GM18499 (cell line): ENCODE results near the gene CORO2B.
"Not testable (repeated sequence)": the region's sequence is repeated elsewhere in the genome, so short reads cannot be mapped to it uniquely, and the experiment has no call there.

Source experiments
- ATAC-seq: cut with Tn5 transposase; IDR thresholded peaks from one replicate; pipeline ENCODE4 v1.9.1; 2021; ENCODE audit warnings: moderate number of reproducible peaks; ENCODE audit not compliant: insufficient read depth, unreplicated experiment

The CORO2B gene

DNA sequence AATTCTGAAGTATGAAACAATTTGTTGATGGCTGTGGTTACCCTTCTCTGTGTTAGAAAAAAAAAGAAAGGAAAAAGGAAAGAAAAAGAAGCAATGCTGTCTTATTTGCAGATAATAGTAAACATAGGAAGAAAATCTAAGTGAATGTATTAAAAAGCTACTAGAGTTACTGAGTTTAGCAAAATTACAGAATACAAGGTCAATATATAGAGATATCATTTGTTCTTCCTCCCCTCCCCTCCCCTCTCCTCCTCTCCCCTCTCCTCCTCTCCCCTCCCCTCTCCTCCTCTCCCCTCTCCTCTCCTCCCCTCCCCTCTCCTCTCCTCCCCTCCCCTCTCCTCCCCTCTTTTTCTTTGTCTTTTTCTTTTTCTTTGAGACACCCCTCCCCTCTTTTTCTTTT is 172.8 kb downstream of the CORO2B start:
- ATAC-seq = no peak

DNA sequence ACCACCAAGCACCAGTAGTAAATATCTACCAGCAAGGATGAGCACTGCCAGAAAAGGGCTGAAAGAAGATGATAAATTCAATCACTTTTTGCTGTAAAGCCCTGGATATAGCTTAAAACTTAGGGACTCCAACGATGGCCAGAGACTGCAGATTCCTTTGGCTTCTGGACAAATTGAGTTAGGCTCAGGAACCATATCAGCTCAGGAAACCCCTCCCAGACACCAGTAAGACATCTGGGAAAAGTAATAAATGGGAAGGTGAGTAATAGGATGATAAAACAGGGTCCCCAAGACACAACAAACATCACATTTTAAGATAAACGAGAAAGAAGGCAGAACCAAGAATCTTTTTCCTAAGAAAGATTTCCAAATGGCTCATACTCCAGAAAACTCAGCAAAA is 176.9 kb downstream of the CORO2B start:
- ATAC-seq = no peak

- not testable (repeated sequence) for ATAC-seq
Observed at GRCh38 chr15:68759982-68760579, 181.3 kb downstream of the CORO2B start.

GRCh38 chr15:68763063-68763462 is 184.3 kb downstream of the CORO2B start:
- ATAC-seq = no peak

DNA sequence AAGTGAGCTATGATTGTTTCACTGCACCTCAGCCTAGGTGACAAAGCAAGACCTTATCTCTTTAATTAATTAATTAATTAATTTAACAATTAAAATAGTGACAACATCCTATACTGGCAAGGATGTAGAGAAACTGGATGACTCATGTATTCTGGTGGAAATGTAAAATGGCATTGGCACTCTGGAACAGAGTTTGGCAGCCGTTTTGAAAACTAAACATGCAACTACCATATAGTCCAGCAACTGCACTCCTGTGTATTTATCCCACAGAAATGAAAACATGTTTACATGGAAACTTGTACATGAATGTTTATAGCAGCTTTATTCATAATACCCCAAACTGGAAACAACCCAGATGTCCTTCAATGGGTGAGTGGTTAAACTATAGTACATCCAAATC is 185.3 kb downstream of the CORO2B start:
- no peak for ATAC-seq

- no peak for ATAC-seq
Observed at GRCh38 chr15:68765602-68766368, 187.0 kb downstream of the CORO2B start.

DNA sequence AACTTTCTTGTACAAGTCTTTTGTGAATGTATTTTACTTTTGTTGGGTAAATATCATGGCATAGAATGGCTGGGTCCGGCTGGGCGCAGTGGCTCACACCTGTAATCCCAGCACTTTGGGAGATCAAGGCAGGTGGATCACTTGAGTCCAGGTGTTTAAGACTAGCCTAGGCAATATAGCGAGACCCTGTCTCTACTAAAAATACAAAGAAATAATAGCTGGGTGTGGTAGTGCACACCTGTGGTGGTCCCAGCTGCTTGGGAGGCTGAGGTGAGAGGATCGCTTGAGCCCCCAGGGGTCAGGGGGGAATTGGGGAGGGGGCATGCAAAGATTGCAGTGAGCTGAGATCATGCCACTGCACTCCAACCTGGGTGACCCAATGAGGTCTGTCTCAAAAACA is 189.0 kb downstream of the CORO2B start:
- no peak for ATAC-seq

- no peak for ATAC-seq
Observed at GRCh38 chr15:68768321-68768720, 189.5 kb downstream of the CORO2B start.

DNA sequence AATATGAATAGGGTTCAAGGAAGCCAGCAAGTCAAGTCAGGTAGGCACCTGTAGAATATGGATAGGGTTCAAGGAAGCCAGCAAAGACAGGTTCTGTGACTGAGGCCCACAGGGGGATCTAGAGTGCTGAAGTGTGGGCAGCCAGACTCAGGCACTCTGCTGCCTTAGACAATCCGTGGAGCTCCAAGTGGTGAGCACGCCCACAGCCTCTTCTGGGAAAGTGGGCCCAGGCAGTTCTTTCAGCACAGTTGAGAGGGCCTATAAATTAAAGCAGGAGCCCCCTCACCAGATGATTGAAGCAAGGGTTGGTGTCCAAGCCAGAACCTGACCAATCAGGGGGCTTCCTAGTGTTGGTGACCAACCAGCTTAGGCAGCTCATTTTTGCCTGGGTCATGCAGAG is 190.9 kb downstream of the CORO2B start:
- no peak for ATAC-seq

GRCh38 chr15:68770216-68770615 is 191.4 kb downstream of the CORO2B start:
- no peak for ATAC-seq

GRCh38 chr15:68773036-68773435 is 194.2 kb downstream of the CORO2B start:
- no peak for ATAC-seq

DNA sequence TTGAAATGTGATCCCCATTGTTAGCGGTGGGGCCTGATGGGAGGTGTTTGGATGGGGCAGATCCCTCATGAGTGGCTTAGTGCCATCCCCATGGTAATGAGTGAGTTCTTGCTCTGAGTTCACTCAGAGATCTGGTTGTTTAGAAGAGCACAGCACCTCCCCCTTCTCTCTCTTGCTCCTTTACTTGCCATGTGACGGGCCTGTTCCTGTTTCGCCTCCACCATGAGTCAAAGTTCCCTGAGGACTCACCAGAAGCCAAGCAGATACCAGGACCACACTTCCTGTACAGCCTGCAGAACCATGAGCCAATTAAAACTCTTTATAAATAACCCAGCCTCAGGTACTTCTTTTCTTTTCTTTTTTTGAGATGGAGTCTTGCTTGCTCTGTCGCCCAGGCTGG is 195.3 kb downstream of the CORO2B start:
- no peak for ATAC-seq

DNA sequence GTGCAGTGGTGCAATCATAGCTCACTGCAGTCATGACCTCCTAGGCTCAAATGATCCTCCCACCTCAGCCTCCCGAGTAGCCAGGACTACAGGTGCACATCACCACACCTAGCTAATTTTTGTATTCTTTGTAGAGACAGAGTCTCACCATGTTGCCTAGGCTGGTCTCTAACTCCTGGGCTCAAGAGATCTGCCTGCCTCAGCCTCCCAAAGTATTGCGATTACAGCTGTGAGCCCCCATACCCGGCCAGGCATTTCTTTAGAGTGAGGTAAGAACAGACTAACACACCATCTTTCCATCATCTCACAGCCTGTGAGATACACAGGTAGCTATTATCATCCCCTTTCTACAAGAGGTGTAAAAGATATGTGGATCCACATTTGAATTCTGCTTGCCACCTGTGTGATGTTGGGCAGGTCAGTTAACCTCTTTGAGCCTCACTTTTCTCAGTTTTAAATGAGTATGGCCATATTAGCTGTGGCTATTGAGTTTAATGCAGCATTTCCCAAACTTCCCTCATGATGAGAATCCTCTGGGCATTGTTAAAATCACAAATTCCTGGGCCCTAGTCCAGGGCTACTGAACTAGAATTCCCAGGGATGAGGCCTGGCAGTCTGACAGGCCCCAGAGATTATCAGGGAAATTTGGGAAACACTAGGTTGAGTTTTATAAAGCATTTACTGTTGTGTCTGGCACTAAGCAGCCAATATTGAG is 195.9 kb downstream of the CORO2B start:
- ATAC-seq = no peak

GRCh38 chr15:68775236-68775577 is 196.4 kb downstream of the CORO2B start:
- ATAC-seq = no peak

- no peak for ATAC-seq
Observed at GRCh38 chr15:68775671-68776476, 197.1 kb downstream of the CORO2B start.

DNA sequence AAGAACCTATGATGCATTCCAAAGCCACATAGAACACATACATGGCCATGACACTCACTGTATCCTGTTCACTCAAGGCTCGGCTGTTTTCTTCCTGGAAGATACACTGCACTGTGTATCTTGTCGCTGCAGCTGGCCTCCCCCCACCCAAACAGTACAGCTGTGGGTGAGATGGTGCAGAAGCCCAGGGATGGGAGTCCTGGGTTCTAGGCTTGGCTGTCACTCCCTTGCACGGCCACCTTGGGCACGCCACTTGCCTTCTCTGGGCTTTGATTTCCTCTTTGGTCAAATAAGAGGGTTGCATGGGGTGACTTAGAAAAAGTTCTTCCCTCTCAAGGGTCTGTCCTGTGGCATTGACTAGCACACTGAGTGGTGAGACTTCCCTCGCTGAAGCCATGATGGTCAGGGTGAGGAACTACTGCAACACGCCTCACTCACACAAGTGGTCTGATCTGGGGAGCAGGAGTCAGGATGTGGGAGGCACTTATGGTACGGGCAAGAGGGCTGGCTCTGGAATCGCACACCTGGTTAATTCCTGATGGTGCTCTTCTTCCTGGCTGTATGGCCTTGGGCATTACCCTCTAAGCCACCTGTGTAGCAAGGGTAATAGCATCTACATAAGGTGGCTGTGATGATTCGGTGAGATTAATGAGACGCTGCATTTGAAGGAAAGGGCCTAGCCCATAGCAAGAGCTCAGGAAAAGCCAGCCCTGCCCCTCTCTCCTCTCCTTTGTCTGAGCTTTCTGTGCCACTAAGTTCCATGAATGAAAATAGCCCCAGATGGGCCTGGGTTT is 197.9 kb downstream of the CORO2B start:
- ATAC-seq = no peak
